HL-60 (cell line): ENCODE results near the gene ACTL10.
"Not testable (repeated sequence)": the region's sequence is repeated elsewhere in the genome, so short reads cannot be mapped to it uniquely, and the experiment has no call there.

Experiments used
- DNase-seq, 2 experiments: peaks; one replicate each; pipeline ENCODE4 v3.0.0-alpha.2; 2010 to 2020; ENCODE audit warnings: low read depth in 1 of 2, low spot score in 1 of 2
- H3K27ac ChIP-seq: fragments of 250-450 bp; sonication (Bioruptor Pico); replicated peaks from 2 replicates; pipeline ENCODE4 v1.5.1; 2020; ENCODE audit warnings: mild to moderate bottlenecking, moderate library complexity
- H3K27me3 ChIP-seq: fragments of 250-450 bp; sonication (Bioruptor Pico); 2 replicates; pipeline ENCODE4 v1.5.1; 2021; ENCODE audit warnings: mild to moderate bottlenecking, moderate library complexity; ENCODE audit not compliant: insufficient read depth, poor library complexity, severe bottlenecking
- H3K4me3 ChIP-seq: replicated peaks from 2 replicates; pipeline ENCODE4 v1.5.1; 2011; ENCODE audit warnings: mild to moderate bottlenecking, control low read depth, low read length; ENCODE audit not compliant: insufficient read depth
- CTCF ChIP-seq: IDR thresholded peaks from one replicate; pipeline ENCODE4 v1.5.1; 2011; ENCODE audit warnings: low read length, control low read depth, inconsistent platforms; ENCODE audit not compliant: insufficient read depth
- GABPA ChIP-seq: IDR thresholded peaks from 2 replicates; pipeline ENCODE4 v1.6.1; 2012; ENCODE audit warnings: low read depth
- POLR2AphosphoS5 ChIP-seq: IDR thresholded peaks from 2 replicates; pipeline ENCODE4 v1.6.1; 2012; ENCODE audit warnings: low read depth
- REST ChIP-seq: IDR thresholded peaks from 2 replicates; pipeline ENCODE4 v1.6.1; 2012; ENCODE audit warnings: low read depth; ENCODE audit not compliant: insufficient replicate concordance
- SPI1 ChIP-seq: IDR thresholded peaks from 2 replicates; pipeline ENCODE4 v1.6.1; 2012; ENCODE audit warnings: low read depth, mild to moderate bottlenecking, borderline replicate concordance

ACTL10 gene

DNA sequence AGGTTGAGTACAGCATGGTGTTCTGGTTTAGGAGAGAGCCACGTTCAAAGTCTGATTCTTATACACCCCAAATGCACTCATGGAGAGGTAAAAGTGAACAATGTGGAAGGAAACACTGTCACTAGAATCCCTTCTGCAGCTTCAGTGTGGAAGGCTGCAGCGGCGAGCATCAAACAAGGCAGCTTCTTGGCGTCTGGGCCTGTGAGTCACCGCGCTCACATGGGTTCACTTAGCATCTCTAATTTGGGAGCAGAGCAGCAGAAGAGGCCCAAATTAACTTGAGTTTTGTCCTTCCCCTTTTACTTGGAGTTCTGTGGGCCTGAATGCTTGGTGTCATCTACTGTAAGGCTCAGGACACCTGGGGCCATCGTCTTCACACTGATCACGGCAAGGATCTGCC, 30.4 kb downstream of the ACTL10 start:
- Histone ChIP-seq H3K27ac (no peak overlapping the region), H3K4me3 (no peak overlapping the region), H3K27me3 (no peaks in the 10 kb centered on the region)
- TF ChIP-seq REST (no peak), CTCF (no peak), SPI1 (no peak), POLR2AphosphoS5 (no peak), GABPA (no peak)
- no peak for DNase-seq

- not testable (repeated sequence) for H3K27ac ChIP-seq, DNase-seq, H3K27me3 ChIP-seq, H3K4me3 ChIP-seq
Measured at GRCh38 chr20:33698966-33699365, 32.2 kb downstream of the ACTL10 start.

GRCh38 chr20:33700696-33701441, 34.1 kb downstream of the ACTL10 start:
- H3K27me3 ChIP-seq, DNase-seq, H3K4me3 ChIP-seq, H3K27ac ChIP-seq: not testable (repeated sequence)

DNA sequence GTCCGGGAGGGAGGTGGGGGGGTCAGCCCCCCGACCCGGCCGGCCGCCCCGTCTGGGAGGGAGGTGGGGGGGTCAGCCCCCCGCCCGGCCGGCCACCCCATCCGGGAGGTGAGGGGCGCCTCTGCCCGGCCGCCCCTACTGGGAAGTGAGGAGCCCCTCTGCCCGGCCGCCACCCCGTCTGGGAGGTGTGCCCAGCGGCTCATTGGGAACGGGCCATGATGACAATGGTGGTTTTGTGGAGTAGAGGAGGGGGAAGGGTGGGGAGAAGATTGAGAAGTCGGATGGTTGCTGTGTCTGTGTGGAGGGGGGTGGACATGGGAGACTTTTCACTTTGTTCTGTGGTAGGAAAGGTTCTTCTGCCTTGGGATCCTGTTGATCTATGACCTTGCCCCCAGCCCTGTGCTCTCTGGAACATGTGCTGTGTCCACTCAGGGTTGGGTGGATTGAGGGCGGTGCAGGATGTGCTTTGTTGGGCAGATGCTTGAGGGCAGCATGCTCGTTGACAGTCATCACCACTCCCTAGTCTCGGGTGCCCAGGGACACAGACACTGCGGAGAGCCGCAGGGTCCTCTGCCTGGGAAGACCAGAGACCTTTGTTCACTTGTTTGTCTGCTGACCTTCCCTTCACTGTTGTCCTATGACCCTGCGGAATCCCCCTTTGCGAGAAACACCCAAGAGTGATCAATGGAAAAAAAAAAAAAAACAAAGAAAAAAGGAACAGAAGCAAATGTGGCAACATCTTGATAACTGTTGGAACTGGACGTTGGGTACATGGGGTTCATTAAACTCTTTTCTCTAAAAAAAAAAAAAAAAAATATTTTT, 35.1 kb downstream of the ACTL10 start:
- Histone ChIP-seq H3K27me3 (no peaks in the 10 kb centered on the region), H3K4me3 (no peak overlapping the region), H3K27ac (no peak overlapping the region)
- DNase-seq: no peak
- TF ChIP-seq REST (no peak), SPI1 (no peak), GABPA (no peak), CTCF (no peak), POLR2AphosphoS5 (no peak)

- no peaks in the 10 kb centered on the region for H3K27me3 ChIP-seq
- no peak for DNase-seq
- no peak overlapping the region for H3K27ac ChIP-seq
- TF ChIP-seq POLR2AphosphoS5 (no peak), GABPA (no peak), CTCF (no peak), REST (no peak), SPI1 (no peak)
- H3K4me3 ChIP-seq: no peak overlapping the region
Measured at GRCh38 chr20:33702861-33703260, 36.1 kb downstream of the ACTL10 start.
